GM23248 (cell line): ENCODE data around the gene STK26.

Experiments
- EZH2 ChIP-seq: fragments of 200-600 bp; sonication (generic); IDR thresholded peaks from 2 replicates; pipeline ENCODE4 v1.6.1; 2018; ENCODE audit warnings: antibody characterized with exemption, mild to moderate bottlenecking; ENCODE audit not compliant: insufficient read depth, poor library complexity, severe bottlenecking
- EZH2phosphoT487 ChIP-seq: fragments of 200-600 bp; sonication (generic); IDR thresholded peaks from 2 replicates; pipeline ENCODE4 v1.6.1; 2018; ENCODE audit warnings: antibody characterized with exemption, moderate library complexity, mild to moderate bottlenecking, low read depth; ENCODE audit not compliant: insufficient read depth

- TF ChIP-seq EZH2phosphoT487 (no peak), EZH2 (no peak)
These were observed 34.9 kb upstream of the STK26 start for GRCh38 chrX:131988236-131988635.
